Measurements from ENCODE around the gene TGIF1. TPM values are rescaled to one million over a fixed set of nuclear protein-coding genes. Genes with fewer than 3 reads are reported as not detected.

Gene TGIF1
- total and polyA plus RNA-seq, 8 donors = 12.8 to 40.7 (median 18.3) TPM

- no peak for FAIRE-seq
- H3K4me3 ChIP-seq = no peak overlapping the region
- 91 to 93% methylated on average over 3 of the region's 3 CpGs for WGBS, 2 donors
These were observed 20.9 kb upstream of the TGIF1 start for GRCh38 chr18:3429121-3429520.

GRCh38 chr18:3434685-3435084 is 15.3 kb upstream of the TGIF1 start:
- WGBS, 2 donors = 72 to 79% methylated on average over 4 of the region's 4 CpGs
- no peak overlapping the region for H3K27ac ChIP-seq
- no peaks in the 10 kb centered on the region for H3K27me3 ChIP-seq
- DNase-seq (no peak), ATAC-seq (no peak), FAIRE-seq (no peak)
- TF ChIP-seq, protein P1, sequence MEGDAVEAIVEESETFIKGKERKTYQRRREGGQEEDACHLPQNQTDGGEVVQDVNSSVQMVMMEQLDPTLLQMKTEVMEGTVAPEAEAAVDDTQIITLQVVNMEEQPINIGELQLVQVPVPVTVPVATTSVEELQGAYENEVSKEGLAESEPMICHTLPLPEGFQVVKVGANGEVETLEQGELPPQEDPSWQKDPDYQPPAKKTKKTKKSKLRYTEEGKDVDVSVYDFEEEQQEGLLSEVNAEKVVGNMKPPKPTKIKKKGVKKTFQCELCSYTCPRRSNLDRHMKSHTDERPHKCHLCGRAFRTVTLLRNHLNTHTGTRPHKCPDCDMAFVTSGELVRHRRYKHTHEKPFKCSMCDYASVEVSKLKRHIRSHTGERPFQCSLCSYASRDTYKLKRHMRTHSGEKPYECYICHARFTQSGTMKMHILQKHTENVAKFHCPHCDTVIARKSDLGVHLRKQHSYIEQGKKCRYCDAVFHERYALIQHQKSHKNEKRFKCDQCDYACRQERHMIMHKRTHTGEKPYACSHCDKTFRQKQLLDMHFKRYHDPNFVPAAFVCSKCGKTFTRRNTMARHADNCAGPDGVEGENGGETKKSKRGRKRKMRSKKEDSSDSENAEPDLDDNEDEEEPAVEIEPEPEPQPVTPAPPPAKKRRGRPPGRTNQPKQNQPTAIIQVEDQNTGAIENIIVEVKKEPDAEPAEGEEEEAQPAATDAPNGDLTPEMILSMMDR (IDR thresholded peaks at IDR 0.05) = no peak
- intact Hi-C loops (cut with DNase I) = no loop called here
- H3K36me3 ChIP-seq = no peaks in the 10 kb centered on the region
- H3K4me3 ChIP-seq = no peak overlapping the region
- peaks cover 0 to 5% (median 0%) of the 10 kb centered on the region in 3 donors for H3K4me1 ChIP-seq
- no peaks in the 10 kb centered on the region for H3K9me3 ChIP-seq

More at GRCh38 chr18:3429121-3429520, 20.9 kb upstream of the TGIF1 start:
- H3K4me1 ChIP-seq = no peaks in the 10 kb centered on the region
- ATAC-seq = no peak
- intact Hi-C loops (cut with DNase I) = no loop called here
- no peak overlapping the region for H3K27ac ChIP-seq
- H3K9me3 ChIP-seq = no peaks in the 10 kb centered on the region
- no peak for DNase-seq
- H3K27me3 ChIP-seq = no peaks in the 10 kb centered on the region
- no peaks in the 10 kb centered on the region for H3K36me3 ChIP-seq
- TF ChIP-seq, protein P1 (IDR thresholded peaks at IDR 0.05) = no peak

DNA sequence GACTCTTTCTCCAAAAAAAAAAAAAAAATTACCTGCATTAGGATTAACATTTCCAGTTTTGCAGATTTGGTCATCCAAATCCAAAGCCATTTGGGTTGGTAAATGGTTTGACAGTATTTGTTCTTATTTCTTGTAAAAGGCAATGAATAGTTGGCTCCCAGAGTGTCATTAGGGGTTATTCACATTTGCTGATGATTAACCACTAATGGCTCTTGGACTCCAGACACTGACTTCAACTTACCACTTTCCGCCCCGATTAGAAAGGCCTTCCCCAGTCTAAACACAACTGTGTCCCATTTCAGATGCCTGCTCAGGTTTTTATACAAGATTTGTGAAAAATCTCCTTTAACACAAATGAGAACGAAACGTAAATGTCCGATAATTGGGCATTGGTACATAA is 9.6 kb upstream of the TGIF1 start:
- H3K36me3 ChIP-seq = no peaks in the 10 kb centered on the region
- TF ChIP-seq, protein P1 (IDR thresholded peaks at IDR 0.05) = no peak
- FAIRE-seq = no peak
- peak in 1 of 4 donors; percentile 29 for ATAC-seq
- H3K27ac ChIP-seq = peak overlapping the region in 1 of 4 donors; percentile 4
- no peaks in the 10 kb centered on the region for H3K9me3 ChIP-seq
- peaks cover 0 to 5% (median 0%) of the 10 kb centered on the region in 3 donors for H3K4me1 ChIP-seq
- WGBS, 2 donors = 68 to 75% methylated on average over 5 of the region's 5 CpGs
- no peak for DNase-seq
- intact Hi-C loops (cut with DNase I) = no loop called here
- no peak overlapping the region for H3K4me3 ChIP-seq
- no peaks in the 10 kb centered on the region for H3K27me3 ChIP-seq

DNA sequence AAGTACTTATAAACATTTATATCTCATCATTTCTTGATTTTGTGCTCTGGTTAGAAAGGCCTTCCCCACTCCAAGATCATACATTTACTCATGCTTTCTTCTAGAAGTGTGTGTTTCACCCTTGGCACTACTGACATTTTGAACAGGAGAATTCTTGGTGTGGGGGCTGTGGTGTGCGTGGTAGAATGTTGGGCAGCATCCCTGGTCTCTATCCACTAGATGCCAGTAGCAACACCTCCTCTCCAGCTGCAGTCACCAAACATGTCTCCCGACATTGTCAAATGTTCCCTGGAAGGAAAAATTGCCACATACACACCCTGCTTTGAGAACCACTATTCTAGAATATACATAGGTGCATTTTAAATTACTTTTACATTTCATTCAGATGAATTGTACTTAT is 8.7 kb upstream of the TGIF1 start:
- TF ChIP-seq, protein P1 (IDR thresholded peaks at IDR 0.05) = peak in 1 of 4 donors; percentile 10
- FAIRE-seq = no peak
- Histone ChIP-seq H3K36me3 (no peaks in the 10 kb centered on the region), H3K27ac (no peak overlapping the region), H3K9me3 (no peaks in the 10 kb centered on the region), H3K4me3 (no peak overlapping the region), H3K27me3 (no peaks in the 10 kb centered on the region), H3K4me1 (peaks cover under 1 to 4% (median 2%) of the 10 kb centered on the region in 3 donors)
- intact Hi-C loops (cut with DNase I) = no loop called here
- peak in 2 of 6 donors; percentile 20 to 24 for DNase-seq
- peak; percentile 58 to 86 (median 80) for ATAC-seq
- 4 to 19% methylated on average over 2 of the region's 2 CpGs for WGBS, 2 donors

DNA sequence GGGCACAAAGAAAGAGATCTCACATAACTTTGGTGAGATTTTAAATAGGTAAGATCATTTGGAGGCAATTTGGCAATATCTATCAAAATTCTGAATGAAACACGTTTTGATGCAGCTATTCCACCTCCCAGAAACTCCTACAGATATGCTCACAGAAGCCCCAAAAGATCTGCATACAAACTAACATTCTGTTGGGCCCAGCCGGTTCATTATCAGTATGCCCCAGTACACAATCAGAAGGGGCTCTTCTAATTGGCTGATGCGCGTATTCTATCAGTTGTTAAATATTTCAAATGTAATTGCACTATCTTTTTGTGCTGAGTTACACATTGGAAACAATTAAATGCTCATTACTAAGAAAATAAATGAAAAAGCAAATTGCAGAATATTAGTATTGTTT is 7.1 kb upstream of the TGIF1 start:
- Histone ChIP-seq H3K27ac (no peak overlapping the region), H3K36me3 (no peaks in the 10 kb centered on the region), H3K4me3 (no peak overlapping the region), H3K27me3 (no peaks in the 10 kb centered on the region), H3K9me3 (no peaks in the 10 kb centered on the region), H3K4me1 (peaks cover 7 to 13% (median 9%) of the 10 kb centered on the region in 3 donors)
- intact Hi-C loops (cut with DNase I) = no loop called here
- DNase-seq (no peak), FAIRE-seq (no peak), ATAC-seq (no peak)
- TF ChIP-seq, protein P1 (IDR thresholded peaks at IDR 0.05) = no peak
- WGBS, 2 donors = 55 to 67% methylated on average over 4 of the region's 4 CpGs

All from pancreas (tissue), 10 donors.